K562 (cell line): Measurements from ENCODE around the gene LSM4. TPM values are rescaled to one million over a fixed set of nuclear protein-coding genes. Genes with fewer than 3 reads are reported as not detected.

Experiments
- CTBP1 ChIP-seq: fragments of 450-650 bp; IDR thresholded peaks from 2 replicates; pipeline ENCODE4 v1.6.1; 2016; ENCODE audit warnings: borderline replicate concordance
- ELF4 ChIP-seq: fragments of 450-650 bp; formaldehyde crosslinking; IDR thresholded peaks from 2 replicates; pipeline ENCODE4 v1.4.0; 2022; ENCODE audit warnings: missing genetic modification characterization
- JUND ChIP-seq, 2 experiments: IDR thresholded peaks; 2 replicates in 1 of 2; 3 replicates in 1 of 2; pipeline ENCODE4 v1.6.1; 2011; ENCODE audit warnings: borderline replicate concordance in 2 of 2, low read depth in 2 of 2, low read length in 2 of 2, improper control_type of control experiment in 1 of 2, missing biosample characterization in 1 of 2, missing genetic modification characterization in 1 of 2, missing genetic modification reagents in 1 of 2
- NR2C2 ChIP-seq, 2 experiments: fragments of 200-800 bp in 1 of 2; sonication (Bioruptor generic) in 1 of 2; sonication (generic) in 1 of 2; formaldehyde crosslinking in 1 of 2; IDR thresholded peaks; 2 replicates each; pipeline versions ENCODE4 v1.6.1 to v1.8.0; 2016 to 2022; ENCODE audit warnings: mild to moderate bottlenecking in 1 of 2, missing compliant biosample characterization in 1 of 2, missing genetic modification characterization in 1 of 2, missing genetic modification reagents in 1 of 2
- SP2 ChIP-seq: IDR thresholded peaks from 2 replicates; pipeline ENCODE4 v1.6.1; 2011; ENCODE audit warnings: mild to moderate bottlenecking, low read depth, low read length, moderate library complexity; ENCODE audit not compliant: poor library complexity, severe bottlenecking; ENCODE audit errors: extremely low read depth
- TAF9B ChIP-seq: fragments of 450-650 bp; IDR thresholded peaks from 2 replicates; pipeline ENCODE4 v1.6.1; 2018; ENCODE audit warnings: mild to moderate bottlenecking; ENCODE audit not compliant: partially characterized antibody
- ZNF668 ChIP-seq: fragments of 250-450 bp; sonication (Bioruptor Pico); IDR thresholded peaks from 2 replicates; pipeline ENCODE4 v1.8.0; 2022; ENCODE audit warnings: mild to moderate bottlenecking, inconsistent platforms
- polyA plus RNA-seq, 8 experiments: library from polyadenylated mRNA; depleted of rRNA in 4 of 8; stranded (reverse) in 5 of 8; unstranded in 3 of 8; fragments of >200 nt; fragmentation: Nextera tagmentation in 2 of 8; fragmentation: Illumina TruSeq in 1 of 8; extraction: Ambion mirVana in 2 of 8; extraction: Trizol in 1 of 8; gene quantifications; 2 replicates each; pipeline versions ENCODE4 v1.2.1 to v1.2.3, GENCODE V29; 2011 to 2014; ENCODE audit warnings: inconsistent platforms in 1 of 8, missing spikeins in 1 of 8
- total RNA-seq, 7 experiments: library from RNA; depleted of rRNA in 6 of 7; stranded (reverse); fragments of >200 nt in 6 of 7; fragmentation: Illumina TruSeq in 2 of 7; extraction: Trizol in 2 of 7; gene quantifications; 2 replicates each; pipeline versions ENCODE4 v1.2.1 to v1.2.3, GENCODE V29; 2011 to 2021; ENCODE audit warnings: low replicate concordance in 1 of 7
- TF ChIP-seq, protein P1 (sequence below): fragments of 250-450 bp; sonication (Bioruptor Pico); IDR thresholded peaks from 2 replicates; pipeline ENCODE4 v1.5.0; 2021; ENCODE audit warnings: mild to moderate bottlenecking, moderate library complexity
- TF ChIP-seq, protein P2 (sequence below): fragments of 250-450 bp; sonication (Bioruptor Pico); IDR thresholded peaks from 2 replicates; pipeline ENCODE4 v1.8.0; 2022; ENCODE audit warnings: moderate library complexity, mild to moderate bottlenecking, inconsistent platforms
- TF ChIP-seq, protein P3 (sequence below): fragments of 450-650 bp; IDR thresholded peaks from one replicate; pipeline ENCODE4 v1.6.1; 2018; ENCODE audit warnings: mild to moderate bottlenecking, moderate library complexity; ENCODE audit not compliant: partially characterized antibody
- TF ChIP-seq, protein P4 (sequence below): fragments of 450-650 bp; formaldehyde crosslinking; IDR thresholded peaks from 2 replicates; pipeline ENCODE4 v1.4.0; 2020; ENCODE audit warnings: mild to moderate bottlenecking, moderate library complexity
- TF ChIP-seq, protein P5 (sequence below), 3 experiments: fragments of 200-800 bp in 1 of 3; sonication (Bioruptor generic) in 1 of 3; sonication (generic) in 1 of 3; formaldehyde crosslinking in 1 of 3; IDR thresholded peaks; 2 replicates each; pipeline versions ENCODE4 v1.6.1 to v1.8.0; 2016 to 2022; ENCODE audit warnings: mild to moderate bottlenecking in 2 of 3, missing compliant biosample characterization in 2 of 3, missing genetic modification characterization in 2 of 3, missing genetic modification reagents in 1 of 3
- TF ChIP-seq, protein P6 (sequence below): sonication (generic); formaldehyde crosslinking; IDR thresholded peaks from 2 replicates; pipeline ENCODE4 v1.8.1; 2023; ENCODE audit warnings: mild to moderate bottlenecking, missing genetic modification reagents

The LSM4 gene
- total and polyA plus RNA-seq, 9 of the 15 experiments (the other 6 are each of a cell fraction or from before 2014, with no cell fraction given): 11.9 to 763 (median 202) TPM

DNA sequence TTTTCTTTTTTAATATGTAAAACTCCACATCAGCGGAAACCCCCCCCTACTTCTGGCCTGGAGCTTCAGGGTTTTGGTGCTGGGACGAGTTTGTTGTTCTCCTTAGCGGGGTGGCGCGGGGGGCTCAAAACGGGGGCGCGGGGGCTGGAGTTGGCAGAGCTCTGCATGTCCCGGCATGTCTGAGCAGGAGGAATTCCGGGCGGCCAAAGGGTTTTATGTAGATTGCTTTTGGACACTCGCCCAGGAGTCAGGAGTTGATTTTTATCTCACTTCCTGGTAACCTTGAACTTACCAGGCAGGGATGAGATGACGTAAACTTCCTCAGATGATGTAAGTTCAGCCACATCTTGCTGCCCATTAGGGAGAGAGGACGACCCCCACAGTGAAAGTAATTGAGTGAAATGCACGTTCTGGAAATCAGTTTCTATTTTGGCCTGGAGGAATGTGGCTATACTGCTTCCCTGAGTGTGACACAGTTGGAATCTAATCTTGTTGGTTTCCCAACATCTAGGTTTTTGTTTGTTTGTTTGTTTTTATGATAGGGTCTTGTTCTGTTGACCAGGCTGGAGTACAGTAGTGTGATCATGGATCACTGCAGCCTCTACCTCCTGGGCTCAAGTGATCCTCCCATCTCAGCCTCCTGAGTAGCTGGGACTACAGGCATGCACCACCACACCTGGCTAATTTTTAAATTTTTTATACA, 42.1 kb upstream of the LSM4 start (continued):
- TF ChIP-seq, protein P1, sequence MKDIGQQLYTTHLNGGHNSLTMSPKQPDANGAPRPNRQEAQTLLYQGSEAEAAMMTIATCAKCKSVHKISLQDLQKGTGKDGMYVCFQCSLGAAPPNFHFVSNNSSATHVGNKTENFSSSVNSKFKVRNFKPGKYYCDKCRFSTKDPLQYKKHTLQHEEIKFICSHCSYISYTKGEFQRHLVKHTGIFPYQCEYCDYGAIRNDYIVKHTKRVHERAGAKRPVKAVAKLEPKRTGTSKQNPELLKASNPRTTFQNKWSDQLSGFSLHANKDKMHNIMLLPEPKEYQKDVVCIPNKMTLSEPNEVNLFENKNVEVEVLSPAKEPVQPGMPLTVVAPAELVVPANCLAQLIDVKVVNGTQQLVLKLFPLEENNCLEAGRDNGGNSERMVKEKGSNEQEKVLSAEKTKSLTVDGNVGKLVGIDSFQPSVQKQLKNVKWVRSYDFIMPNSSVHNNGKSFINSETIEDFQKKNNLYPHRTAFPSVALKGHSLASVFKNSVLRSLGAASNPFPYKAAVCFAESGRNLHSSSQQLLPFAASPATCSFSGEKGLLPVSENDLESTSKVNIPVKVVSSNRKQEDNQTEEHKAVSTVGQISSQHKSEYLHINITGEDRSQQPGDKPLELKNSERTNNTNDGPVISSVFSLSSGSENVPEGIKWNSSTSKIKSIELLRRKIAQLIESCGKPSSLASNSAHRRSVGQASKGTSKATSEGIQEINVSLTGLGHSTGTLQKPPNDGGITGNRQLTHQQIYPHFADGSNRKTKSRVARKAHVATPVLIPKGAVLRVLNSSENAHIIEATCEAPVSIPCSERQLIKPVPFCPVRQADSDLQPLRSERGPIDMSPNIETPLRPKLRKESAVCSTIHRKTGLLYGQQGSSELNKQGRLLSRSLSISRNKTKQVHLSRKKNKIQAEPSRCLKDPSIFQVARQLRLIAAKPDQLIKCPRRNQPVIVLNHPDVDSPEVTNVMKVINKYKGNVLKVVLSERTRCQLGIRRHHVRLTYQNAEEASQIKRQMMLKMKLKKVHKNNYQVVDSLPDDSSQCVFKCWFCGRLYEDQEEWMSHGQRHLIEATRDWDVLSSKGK (CRISPR knock-in tag): no peak
- TF ChIP-seq, protein P2, sequence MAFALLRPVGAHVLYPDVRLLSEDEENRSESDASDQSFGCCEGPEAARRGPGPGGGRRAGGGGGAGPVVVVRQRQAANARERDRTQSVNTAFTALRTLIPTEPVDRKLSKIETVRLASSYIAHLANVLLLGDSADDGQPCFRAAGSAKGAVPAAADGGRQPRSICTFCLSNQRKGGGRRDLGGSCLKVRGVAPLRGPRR: peak; percentile 72
- peak; percentile 92 for TF ChIP-seq TAF9B
- TF ChIP-seq, protein P3, sequence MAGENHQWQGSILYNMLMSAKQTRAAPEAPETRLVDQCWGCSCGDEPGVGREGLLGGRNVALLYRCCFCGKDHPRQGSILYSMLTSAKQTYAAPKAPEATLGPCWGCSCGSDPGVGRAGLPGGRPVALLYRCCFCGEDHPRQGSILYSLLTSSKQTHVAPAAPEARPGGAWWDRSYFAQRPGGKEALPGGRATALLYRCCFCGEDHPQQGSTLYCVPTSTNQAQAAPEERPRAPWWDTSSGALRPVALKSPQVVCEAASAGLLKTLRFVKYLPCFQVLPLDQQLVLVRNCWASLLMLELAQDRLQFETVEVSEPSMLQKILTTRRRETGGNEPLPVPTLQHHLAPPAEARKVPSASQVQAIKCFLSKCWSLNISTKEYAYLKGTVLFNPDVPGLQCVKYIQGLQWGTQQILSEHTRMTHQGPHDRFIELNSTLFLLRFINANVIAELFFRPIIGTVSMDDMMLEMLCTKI: no peak
- TF ChIP-seq, protein P4, sequence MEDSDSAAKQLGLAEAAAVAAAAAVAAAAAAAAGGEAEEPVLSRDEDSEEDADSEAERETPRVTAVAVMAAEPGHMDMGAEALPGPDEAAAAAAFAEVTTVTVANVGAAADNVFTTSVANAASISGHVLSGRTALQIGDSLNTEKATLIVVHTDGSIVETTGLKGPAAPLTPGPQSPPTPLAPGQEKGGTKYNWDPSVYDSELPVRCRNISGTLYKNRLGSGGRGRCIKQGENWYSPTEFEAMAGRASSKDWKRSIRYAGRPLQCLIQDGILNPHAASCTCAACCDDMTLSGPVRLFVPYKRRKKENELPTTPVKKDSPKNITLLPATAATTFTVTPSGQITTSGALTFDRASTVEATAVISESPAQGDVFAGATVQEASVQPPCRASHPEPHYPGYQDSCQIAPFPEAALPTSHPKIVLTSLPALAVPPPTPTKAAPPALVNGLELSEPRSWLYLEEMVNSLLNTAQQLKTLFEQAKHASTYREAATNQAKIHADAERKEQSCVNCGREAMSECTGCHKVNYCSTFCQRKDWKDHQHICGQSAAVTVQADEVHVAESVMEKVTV (CRISPR knock-in tag): 0 out of 2 replicates have a peak, but pooled peaks have one; percentile 17
- TF ChIP-seq, protein P5, sequence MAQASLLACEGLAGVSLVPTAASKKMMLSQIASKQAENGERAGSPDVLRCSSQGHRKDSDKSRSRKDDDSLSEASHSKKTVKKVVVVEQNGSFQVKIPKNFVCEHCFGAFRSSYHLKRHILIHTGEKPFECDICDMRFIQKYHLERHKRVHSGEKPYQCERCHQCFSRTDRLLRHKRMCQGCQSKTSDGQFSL (CRISPR knock-in tag; IDR thresholded peaks at IDR 0.05): peak; percentile 44; the same call in 1 of the 2 replicates
- TF ChIP-seq, protein P5 (tag; IDR thresholded peaks at IDR 0.05): 0 out of 4 replicates have a peak, but pooled peaks of 1 of the 2 experiments have one; percentile 65
- peak; percentile 57; the same call in 1 of the 2 replicates for TF ChIP-seq CTBP1
- peak; percentile 88 for TF ChIP-seq ELF4
- no peak for TF ChIP-seq SP2
- peak; percentile 99 for TF ChIP-seq JUND (IDR thresholded peaks at IDR 0.05; ENCODE audit: borderline replicate concordance, low read depth, low read length)
- TF ChIP-seq JUND (tag; IDR thresholded peaks at IDR 0.05; ENCODE audit: borderline replicate concordance, low read depth, low read length): peak; percentile 98
- TF ChIP-seq ZNF668: peak; percentile 76
- TF ChIP-seq, protein P6, sequence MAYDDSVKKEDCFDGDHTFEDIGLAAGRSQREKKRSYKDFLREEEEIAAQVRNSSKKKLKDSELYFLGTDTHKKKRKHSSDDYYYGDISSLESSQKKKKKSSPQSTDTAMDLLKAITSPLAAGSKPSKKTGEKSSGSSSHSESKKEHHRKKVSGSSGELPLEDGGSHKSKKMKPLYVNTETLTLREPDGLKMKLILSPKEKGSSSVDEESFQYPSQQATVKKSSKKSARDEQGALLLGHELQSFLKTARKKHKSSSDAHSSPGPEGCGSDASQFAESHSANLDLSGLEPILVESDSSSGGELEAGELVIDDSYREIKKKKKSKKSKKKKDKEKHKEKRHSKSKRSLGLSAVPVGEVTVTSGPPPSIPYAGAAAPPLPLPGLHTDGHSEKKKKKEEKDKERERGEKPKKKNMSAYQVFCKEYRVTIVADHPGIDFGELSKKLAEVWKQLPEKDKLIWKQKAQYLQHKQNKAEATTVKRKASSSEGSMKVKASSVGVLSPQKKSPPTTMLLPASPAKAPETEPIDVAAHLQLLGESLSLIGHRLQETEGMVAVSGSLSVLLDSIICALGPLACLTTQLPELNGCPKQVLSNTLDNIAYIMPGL (CRISPR knock-in tag): no peak
- TF ChIP-seq NR2C2 (CRISPR knock-in tag; IDR thresholded peaks at IDR 0.05): no peak
- TF ChIP-seq NR2C2 (tag; IDR thresholded peaks at IDR 0.05): peak; percentile 91
